MCF 10A (cell line): ENCODE measurements around the gene QKI. TPM values are rescaled to one million over a fixed set of nuclear protein-coding genes. Genes with fewer than 3 reads are reported as not detected.

ENCODE experiments used
- BruUV-seq: library from RNA; stranded (reverse); fragments of 400-500 nt; replicated peaks from 2 replicates; lab custom pipeline; 2021; lab: Mats Ljungman, UMichigan
- CTCF ChIA-PET: fragments of 300-600 bp; sonication (Branson Sonifier 250); formaldehyde crosslinking; extraction: SDS; loops from one replicate; lab custom pipeline; 2021; ENCODE audit warnings: antibody characterized with exemption, inconsistent platforms; lab: Yijun Ruan, JAX
- POLR2A ChIA-PET: fragments of 300-600, 350-650 bp; sonication (Branson Sonifier 250); formaldehyde crosslinking; extraction: SDS; loops from one replicate; lab custom pipeline; 2020; ENCODE audit warnings: antibody characterized with exemption, inconsistent platforms; lab: Yijun Ruan, JAX
- DNase-seq: peaks from one replicate; pipeline ENCODE4 v3.0.0-alpha.2; 2018; ENCODE audit not compliant: unreplicated experiment
- H3K27ac Mint-ChIP-seq: one replicate; pipeline ENCODE4 v1.8.0; 2022; ENCODE audit warnings: mild to moderate bottlenecking, low read depth, mixed read lengths; ENCODE audit not compliant: unreplicated experiment
- H3K27me3 Mint-ChIP-seq: one replicate; pipeline ENCODE4 v1.8.0; 2022; ENCODE audit warnings: mixed read lengths; ENCODE audit not compliant: insufficient read depth, unreplicated experiment
- H3K36me3 Mint-ChIP-seq: one replicate; pipeline ENCODE4 v1.8.0; 2022; ENCODE audit warnings: mild to moderate bottlenecking, moderate library complexity, mixed read lengths; ENCODE audit not compliant: insufficient read depth, unreplicated experiment
- H3K4me1 Mint-ChIP-seq: one replicate; pipeline ENCODE4 v1.8.0; 2022; ENCODE audit warnings: mixed read lengths; ENCODE audit not compliant: insufficient read depth, unreplicated experiment
- H3K4me3 Mint-ChIP-seq: one replicate; pipeline ENCODE4 v1.8.0; 2022; ENCODE audit warnings: mild to moderate bottlenecking, moderate library complexity, mixed read lengths; ENCODE audit not compliant: unreplicated experiment
- H3K9me3 Mint-ChIP-seq: one replicate; pipeline ENCODE4 v1.8.0; 2022; ENCODE audit warnings: mixed read lengths; ENCODE audit not compliant: unreplicated experiment
- CTCF ChIP-seq: fragments of 200-600 bp; IDR thresholded peaks from one replicate; pipeline ENCODE4 v1.8.0; 2022; ENCODE audit warnings: antibody characterized with exemption, mild to moderate bottlenecking; ENCODE audit not compliant: unreplicated experiment
- intact Hi-C: fragments of 100-400 bp; cut with micrococcal nuclease; formaldehyde crosslinking; loops from 2 replicates; pipeline ENCODE4 v1.14.1; 2022
- total RNA-seq: library from RNA; stranded (reverse); gene quantifications from 2 replicates; pipeline ENCODE4 v1.2.3, GENCODE V29; 2022

Gene QKI
- total RNA-seq, 1 experiment from 2014 or later: 272 TPM

GRCh38 chr6:163455552-163455951 lies 41.0 kb downstream of the QKI start:
- no peak for TF ChIP-seq CTCF
- intact Hi-C loops: loop anchor here (5.0 kb wide), 1 partner anchor 77 kb away; no protein-coding TSS in a partner anchor
- BruUV-seq: no TSS peak
- H3K27me3 Mint-ChIP-seq: no peaks in the 10 kb centered on the region
- POLR2A ChIA-PET: interaction anchor here (0.5 to 1.4 kb wide), 5 partner anchors 8 to 198 kb away, joined by 3 to 6 read pairs (median 3); no protein-coding TSS in a partner anchor
- H3K4me1 Mint-ChIP-seq: peaks cover 57% of the 10 kb centered on the region
- H3K9me3 Mint-ChIP-seq: peaks cover 8% of the 10 kb centered on the region
- H3K36me3 Mint-ChIP-seq: peaks cover 19% of the 10 kb centered on the region
- H3K4me3 Mint-ChIP-seq: no peak overlapping the region
- H3K27ac Mint-ChIP-seq: no peak overlapping the region
- CTCF ChIA-PET: interaction anchor here (0.5 kb wide), 1 partner anchor 600 kb away, joined by 3 read pairs; no protein-coding TSS in a partner anchor
- no peak for DNase-seq

GRCh38 chr6:163457637-163458561 lies 43.4 kb downstream of the QKI start:
- peak overlapping the region; percentile 73 for H3K27ac Mint-ChIP-seq
- peaks cover 8% of the 10 kb centered on the region for H3K9me3 Mint-ChIP-seq
- intact Hi-C loops: loop anchor here (5.0 kb wide), 1 partner anchor 74 kb away; no protein-coding TSS in a partner anchor
- H3K4me1 Mint-ChIP-seq: peaks cover 58% of the 10 kb centered on the region
- peak; percentile 77 for DNase-seq
- H3K4me3 Mint-ChIP-seq: peak overlapping the region; percentile 8
- ChIA-PET CTCF (interaction anchor here (0.6 to 1.3 kb wide), 3 partner anchors 28 to 1966 kb away, joined by 3 to 4 read pairs (median 4); no protein-coding TSS in a partner anchor), POLR2A (interaction anchor here (0.8 to 1.3 kb wide), 5 partner anchors 9 to 117 kb away, joined by 3 to 8 read pairs (median 4); no protein-coding TSS in a partner anchor)
- no TSS peak for BruUV-seq
- TF ChIP-seq CTCF: no peak
- no peaks in the 10 kb centered on the region for H3K27me3 Mint-ChIP-seq
- peaks cover 21% of the 10 kb centered on the region for H3K36me3 Mint-ChIP-seq

- TF ChIP-seq CTCF: no peak
- H3K4me3 Mint-ChIP-seq: no peak overlapping the region
- DNase-seq: no peak
- peaks cover 8% of the 10 kb centered on the region for H3K9me3 Mint-ChIP-seq
- BruUV-seq: no TSS peak
- H3K27ac Mint-ChIP-seq: peak overlapping the region; percentile 73
- CTCF ChIA-PET: no interaction called here
- intact Hi-C loops: loop anchor here (5.0 kb wide), 1 partner anchor 73 kb away; no protein-coding TSS in a partner anchor
- POLR2A ChIA-PET: interaction anchor here (0.5 kb wide), 1 partner anchor 435 kb away, joined by 3 read pairs; no protein-coding TSS in a partner anchor
- H3K27me3 Mint-ChIP-seq: no peaks in the 10 kb centered on the region
- peaks cover 26% of the 10 kb centered on the region for H3K36me3 Mint-ChIP-seq
- H3K4me1 Mint-ChIP-seq: peaks cover 64% of the 10 kb centered on the region
Observed at GRCh38 chr6:163459007-163459406, 44.5 kb downstream of the QKI start.

- ChIA-PET POLR2A (interaction anchor here (0.5 to 1.8 kb wide), 3 partner anchors 9 to 434 kb away, joined by 3 to 6 read pairs (median 3); no protein-coding TSS in a partner anchor), CTCF (no interaction called here)
- peak overlapping the region; percentile 73 for H3K27ac Mint-ChIP-seq
- H3K27me3 Mint-ChIP-seq: no peaks in the 10 kb centered on the region
- peaks cover 61% of the 10 kb centered on the region for H3K4me1 Mint-ChIP-seq
- H3K36me3 Mint-ChIP-seq: peaks cover 28% of the 10 kb centered on the region
- intact Hi-C loops: loop anchor here (5.0 kb wide), 1 partner anchor 73 kb away; no protein-coding TSS in a partner anchor
- peaks cover 4% of the 10 kb centered on the region for H3K9me3 Mint-ChIP-seq
- BruUV-seq: no TSS peak
- TF ChIP-seq CTCF: no peak
- no peak overlapping the region for H3K4me3 Mint-ChIP-seq
- DNase-seq: no peak
Observed at GRCh38 chr6:163459536-163459935, 45.0 kb downstream of the QKI start.
